ENCODE data around the gene TMEM272.

DNA sequence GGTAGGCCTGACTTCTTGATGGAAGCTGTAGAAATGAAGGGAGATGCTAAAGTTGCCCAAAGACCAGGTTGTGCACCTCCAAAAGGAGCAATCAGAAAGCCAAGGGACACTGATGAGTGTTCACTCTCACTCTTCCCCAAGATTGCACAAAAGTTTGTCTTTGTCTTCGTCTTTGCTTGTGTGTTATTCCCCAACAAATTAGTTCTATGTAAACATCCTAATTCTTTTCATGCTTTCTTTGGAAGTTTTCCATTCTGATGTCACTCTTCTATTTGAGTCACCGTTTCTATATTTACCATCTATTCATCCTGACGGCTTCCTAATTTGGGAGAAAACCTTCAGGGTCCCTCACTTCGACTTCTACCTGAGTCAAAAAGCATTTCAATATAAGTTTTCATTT lies 3.7 kb upstream of the TMEM272 start:
- no peak for TF ChIP-seq SUZ12 (IDR thresholded peaks at IDR 0.05)
- TF ChIP-seq NFRKB (IDR thresholded peaks at IDR 0.05), result no peak

Measured in HEK293T (cell line).